GM12874 (cell line): Measurements from ENCODE around the gene SIL1.

ENCODE experiments used
- CTCF ChIP-seq: IDR thresholded peaks from 2 replicates; pipeline ENCODE4 v1.5.1; 2011; ENCODE audit warnings: low read depth, mild to moderate bottlenecking, control low read depth, low read length, moderate library complexity; ENCODE audit not compliant: insufficient read depth

The SIL1 gene

DNA sequence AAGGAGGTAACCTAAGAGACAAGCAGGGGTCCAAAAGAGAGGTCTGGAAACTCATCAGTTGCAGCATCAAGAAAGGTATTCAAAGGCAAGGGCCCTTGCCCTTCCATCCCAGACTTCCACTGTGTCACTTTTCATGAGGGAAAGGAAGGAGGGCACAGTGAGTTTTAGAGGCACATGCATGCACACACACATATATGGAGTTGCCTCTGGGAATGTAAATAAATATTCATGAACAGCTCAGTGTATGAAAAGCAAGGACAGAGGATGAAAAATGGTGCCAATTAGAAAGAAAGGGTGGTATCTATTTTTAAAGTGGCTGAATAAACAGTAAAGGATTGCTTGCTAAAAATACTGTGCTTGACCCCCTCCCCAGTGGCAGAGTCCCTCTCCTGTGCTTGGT lies 217.7 kb downstream of the SIL1 start:
- no peak for TF ChIP-seq CTCF

DNA sequence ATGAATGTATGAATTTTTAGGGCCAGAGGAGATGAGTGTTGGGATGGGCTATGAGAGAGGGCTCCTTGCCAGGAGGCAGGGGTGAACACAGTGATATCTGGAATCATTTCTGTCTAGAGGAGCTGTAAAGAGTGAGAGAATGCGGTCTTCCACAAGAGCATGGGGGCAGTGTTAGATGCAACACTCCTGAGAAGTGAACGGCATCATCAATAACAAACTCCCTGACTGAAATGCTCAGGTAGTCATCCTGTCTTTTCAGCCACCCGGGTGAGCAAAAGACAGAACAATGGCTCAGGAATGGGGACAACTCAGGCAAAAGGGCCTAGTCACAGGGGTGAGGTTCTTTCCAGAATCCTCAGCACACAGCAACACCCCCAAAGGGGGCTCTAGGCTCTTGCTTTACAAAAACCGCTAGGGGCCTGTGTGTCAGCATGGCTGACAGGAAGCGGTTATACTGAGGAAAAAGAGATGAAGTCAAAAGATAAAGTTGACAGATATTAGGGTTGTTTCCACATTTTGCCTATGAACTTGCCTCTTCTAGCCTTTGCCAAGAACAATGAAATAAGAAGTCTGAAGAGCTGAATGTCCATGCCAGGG lies 218.4 kb downstream of the SIL1 start:
- TF ChIP-seq CTCF = no peak

DNA sequence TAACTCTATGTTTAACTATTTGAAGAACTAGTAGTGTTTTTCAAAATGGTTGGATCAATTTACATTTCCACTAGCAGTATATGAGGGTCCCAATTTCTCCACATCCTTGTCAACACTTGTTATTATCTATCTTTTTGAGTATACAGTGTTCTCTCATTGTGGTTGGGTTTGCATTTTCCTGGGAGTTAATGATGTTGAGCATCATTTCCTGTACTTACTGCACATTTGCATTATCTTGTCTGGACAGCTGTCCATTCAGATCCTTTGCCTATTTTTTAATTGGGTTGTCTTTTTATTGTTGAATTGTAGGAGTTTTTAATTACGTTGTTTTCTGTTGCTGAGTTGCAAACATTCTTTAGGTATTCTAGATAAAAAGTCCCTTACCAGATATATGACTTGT lies 219.6 kb downstream of the SIL1 start:
- no peak for TF ChIP-seq CTCF

- TF ChIP-seq CTCF = no peak
Observed at GRCh38 chr5:138978080-138978479, 220.1 kb downstream of the SIL1 start.

GRCh38 chr5:138975098-138975847 lies 222.9 kb downstream of the SIL1 start:
- no peak for TF ChIP-seq CTCF

GRCh38 chr5:138974227-138975063 lies 223.7 kb downstream of the SIL1 start:
- TF ChIP-seq CTCF = no peak

GRCh38 chr5:138972836-138973235 lies 225.3 kb downstream of the SIL1 start:
- TF ChIP-seq CTCF = no peak
